WERI-Rb-1 (cell line): ENCODE results near the gene IAH1.

Source experiments
- DNase-seq: peaks from one replicate; pipeline ENCODE4 v3.0.0-alpha.2; 2020
- H3K27ac ChIP-seq: fragments of 250-450 bp; sonication (Bioruptor Pico); 2 replicates; pipeline ENCODE4 v1.5.1; 2020; ENCODE audit warnings: mild to moderate bottlenecking, moderate library complexity
- H3K27me3 ChIP-seq: fragments of 250-450 bp; sonication (Bioruptor Pico); 2 replicates; pipeline ENCODE4 v1.5.1; 2021; ENCODE audit warnings: mild to moderate bottlenecking, low read depth, moderate library complexity; ENCODE audit not compliant: insufficient read depth, severe bottlenecking
- H3K36me3 ChIP-seq: fragments of 250-450 bp; sonication (Bioruptor Pico); 2 replicates; pipeline ENCODE4 v1.5.1; 2020; ENCODE audit warnings: mild to moderate bottlenecking, moderate library complexity
- H3K4me3 ChIP-seq: 2 replicates; pipeline ENCODE4 v1.5.1; 2011; ENCODE audit warnings: low read depth, mild to moderate bottlenecking, control low read depth, low read length
- H3K9me3 ChIP-seq: fragments of 250-450 bp; sonication (Bioruptor Pico); 2 replicates; pipeline ENCODE4 v1.5.1; 2021; ENCODE audit warnings: mild to moderate bottlenecking, moderate library complexity; ENCODE audit not compliant: severe bottlenecking
- CTCF ChIP-seq: IDR thresholded peaks from 2 replicates; pipeline ENCODE4 v1.5.1; 2011; ENCODE audit warnings: low read depth, mild to moderate bottlenecking, control low read depth, inconsistent platforms, low read length

Gene IAH1

DNA sequence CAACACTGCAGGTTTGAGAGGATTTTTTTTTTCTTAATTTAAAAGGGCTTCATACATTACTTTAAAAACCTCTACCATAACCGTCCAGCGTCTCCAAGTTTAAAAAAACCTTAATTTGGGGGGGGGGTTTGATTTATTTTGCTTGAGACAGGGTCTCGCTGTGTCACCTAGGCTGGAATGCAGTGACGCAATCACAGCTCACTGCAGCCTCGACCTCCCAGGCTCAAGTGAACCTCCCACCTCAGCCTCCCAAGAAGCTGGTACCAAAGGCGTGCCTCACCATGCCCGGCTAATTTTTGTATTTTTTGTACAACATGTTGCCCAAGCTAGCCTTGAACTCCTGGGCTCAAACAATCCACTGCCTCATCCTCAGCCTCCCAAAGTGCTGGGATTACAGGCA is 44.4 kb downstream of the IAH1 start:
- Histone ChIP-seq H3K9me3 (no peaks in the 10 kb centered on the region), H3K27ac (no peak overlapping the region), H3K4me3 (no peak overlapping the region), H3K27me3 (no peaks in the 10 kb centered on the region), H3K36me3 (peaks cover 61% of the 10 kb centered on the region)
- TF ChIP-seq CTCF, result no peak
- DNase-seq, result no peak

GRCh38 chr2:9519250-9519649 is 44.9 kb downstream of the IAH1 start:
- H3K27ac ChIP-seq, result no peak overlapping the region
- H3K9me3 ChIP-seq, result no peaks in the 10 kb centered on the region
- TF ChIP-seq CTCF, result no peak
- H3K36me3 ChIP-seq, result peaks cover 61% of the 10 kb centered on the region
- no peaks in the 10 kb centered on the region for H3K27me3 ChIP-seq
- H3K4me3 ChIP-seq, result no peak overlapping the region
- DNase-seq, result no peak

DNA sequence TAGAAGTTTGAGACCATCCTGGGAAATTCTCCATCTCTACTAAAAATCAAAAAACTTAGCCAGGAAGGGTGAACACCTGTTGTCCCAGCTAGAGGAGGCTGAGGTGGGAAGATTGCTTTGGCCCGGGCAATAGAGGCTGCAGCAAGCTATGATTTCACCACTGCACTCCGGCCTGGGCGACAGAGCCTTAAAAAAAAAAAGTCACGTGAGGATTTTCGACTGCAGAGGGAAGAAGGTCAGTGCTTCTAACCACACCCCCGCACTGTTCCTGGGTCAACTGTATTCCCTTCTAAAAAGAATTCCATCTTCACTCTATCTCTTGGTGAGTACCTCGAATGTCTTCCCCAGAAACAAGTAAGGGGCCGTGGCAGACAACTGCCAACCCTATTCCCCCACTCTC is 49.9 kb downstream of the IAH1 start:
- Histone ChIP-seq H3K4me3 (no peak overlapping the region), H3K36me3 (peaks cover 63% of the 10 kb centered on the region), H3K27me3 (no peaks in the 10 kb centered on the region), H3K27ac (no peak overlapping the region), H3K9me3 (no peaks in the 10 kb centered on the region)
- DNase-seq, result no peak
- TF ChIP-seq CTCF, result no peak

DNA sequence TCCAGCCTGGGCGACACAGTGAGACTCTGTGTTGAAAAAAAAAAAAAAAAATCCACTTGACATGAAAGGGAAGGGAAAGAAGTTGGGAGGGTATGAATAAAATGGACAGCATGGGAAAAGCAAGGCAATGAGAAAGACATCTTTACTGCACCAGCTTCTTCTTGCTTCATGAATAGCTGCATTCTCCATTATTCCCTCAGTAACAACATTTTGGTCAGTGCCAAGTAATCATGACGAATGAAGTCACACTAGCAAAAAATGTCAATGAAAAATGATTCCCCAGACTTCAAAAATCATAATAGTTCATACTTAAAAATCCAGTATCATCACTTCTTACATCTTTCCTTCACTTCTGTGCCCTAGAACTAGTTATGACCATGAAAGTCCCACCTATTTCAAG is 50.9 kb downstream of the IAH1 start:
- H3K9me3 ChIP-seq, result no peaks in the 10 kb centered on the region
- DNase-seq, result no peak
- no peak overlapping the region for H3K27ac ChIP-seq
- no peak for TF ChIP-seq CTCF
- no peak overlapping the region for H3K4me3 ChIP-seq
- H3K27me3 ChIP-seq, result no peaks in the 10 kb centered on the region
- peaks cover 63% of the 10 kb centered on the region for H3K36me3 ChIP-seq

DNA sequence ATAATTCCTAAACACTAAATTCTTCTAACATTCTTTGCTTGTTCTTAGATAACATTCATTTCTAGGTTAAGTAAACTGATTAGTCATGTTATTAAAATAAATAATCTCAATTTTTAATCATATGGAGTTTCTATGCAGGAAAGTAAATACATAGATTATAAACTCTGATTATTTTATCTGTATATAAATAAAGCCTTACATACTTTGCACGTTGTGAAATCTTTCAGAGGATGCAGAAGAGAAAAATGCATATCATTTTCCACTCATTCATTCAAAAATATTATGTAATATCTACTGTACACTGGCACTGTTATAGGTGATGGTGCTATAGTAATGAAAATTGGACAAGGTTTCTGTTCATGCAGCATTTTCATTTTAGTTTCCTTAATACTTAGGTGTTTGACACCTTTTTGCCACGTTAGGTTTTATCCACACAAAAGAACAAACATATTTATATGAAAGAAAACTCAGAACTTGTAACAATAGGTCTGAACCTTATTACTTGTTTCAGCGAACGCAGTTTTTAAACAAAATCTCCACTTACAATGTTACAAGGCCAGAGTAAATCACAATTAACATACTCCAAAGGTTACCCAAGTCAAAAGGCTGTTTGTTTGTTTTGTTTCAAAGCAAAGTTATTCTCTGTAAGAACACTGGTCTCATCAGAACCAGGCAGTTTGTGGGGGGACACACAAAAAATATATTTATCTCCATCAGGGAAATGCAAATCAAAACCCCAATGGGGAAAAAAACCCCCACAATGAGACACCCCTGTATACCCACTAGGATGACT is 53.8 kb downstream of the IAH1 start:
- DNase-seq, result no peak
- no peaks in the 10 kb centered on the region for H3K9me3 ChIP-seq
- H3K27me3 ChIP-seq, result no peaks in the 10 kb centered on the region
- peaks cover 71% of the 10 kb centered on the region for H3K36me3 ChIP-seq
- no peak overlapping the region for H3K4me3 ChIP-seq
- no peak for TF ChIP-seq CTCF
- no peak overlapping the region for H3K27ac ChIP-seq

DNA sequence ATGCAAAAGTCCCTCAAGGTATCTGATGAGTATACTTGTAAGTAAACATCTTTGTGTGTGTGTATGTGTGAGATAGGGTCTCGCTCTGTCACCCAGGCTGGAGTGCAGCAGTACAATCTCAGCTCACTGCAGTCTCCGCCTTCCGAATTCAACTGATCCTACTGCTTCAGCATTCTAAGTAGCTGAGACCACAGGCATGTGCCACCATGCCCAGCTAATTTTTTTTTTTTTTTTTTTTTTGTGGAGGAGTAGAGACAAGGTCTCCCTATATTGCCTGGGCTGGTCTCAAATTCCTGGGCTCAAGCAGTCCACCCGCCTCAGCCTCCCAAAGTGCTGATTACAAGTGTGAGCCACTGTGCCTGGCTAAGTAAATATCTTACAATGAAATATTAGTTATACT is 58.1 kb downstream of the IAH1 start:
- Histone ChIP-seq H3K4me3 (no peak overlapping the region), H3K27ac (no peak overlapping the region), H3K27me3 (no peaks in the 10 kb centered on the region), H3K36me3 (peaks cover 77% of the 10 kb centered on the region), H3K9me3 (no peaks in the 10 kb centered on the region)
- no peak for TF ChIP-seq CTCF
- no peak for DNase-seq
